NAMALWA (cell line): ENCODE measurements around the gene BRD4.

Experiments used
- DNase-seq: peaks from one replicate; pipeline ENCODE4 v3.0.0-alpha.2; 2015; ENCODE audit warnings: low spot score

BRD4 gene

DNA sequence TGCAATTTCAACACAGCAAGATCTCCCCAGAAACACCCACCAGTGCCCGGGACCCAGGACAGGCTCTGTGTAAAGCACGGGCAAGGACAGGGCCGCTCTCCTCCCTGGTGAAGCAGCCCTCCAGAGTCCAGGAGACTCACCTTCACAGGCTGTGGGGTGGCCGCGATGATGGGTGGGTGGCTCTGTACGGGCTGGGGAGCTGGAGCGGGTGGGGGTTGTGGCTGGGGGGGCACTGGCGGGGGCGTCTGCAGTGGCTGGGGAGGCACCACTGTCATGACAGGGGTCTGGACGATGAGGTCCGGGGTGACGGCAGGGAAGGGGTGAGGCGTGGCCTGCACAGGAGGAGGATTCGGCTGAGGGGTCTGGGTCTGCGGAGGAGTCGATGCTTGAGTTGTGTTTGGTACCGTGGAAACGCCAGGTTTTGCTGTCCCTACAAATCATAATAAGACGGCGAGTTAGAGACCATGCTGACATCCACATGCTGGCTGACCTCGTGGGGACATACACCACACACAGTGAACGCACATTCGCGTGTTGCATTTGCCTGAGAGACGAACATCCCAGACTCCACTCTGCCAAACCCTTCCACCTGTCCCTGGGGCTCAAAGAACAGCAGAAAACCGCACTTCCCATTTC lies 67.0 kb downstream of the BRD4 start:
- no peak for DNase-seq

DNA sequence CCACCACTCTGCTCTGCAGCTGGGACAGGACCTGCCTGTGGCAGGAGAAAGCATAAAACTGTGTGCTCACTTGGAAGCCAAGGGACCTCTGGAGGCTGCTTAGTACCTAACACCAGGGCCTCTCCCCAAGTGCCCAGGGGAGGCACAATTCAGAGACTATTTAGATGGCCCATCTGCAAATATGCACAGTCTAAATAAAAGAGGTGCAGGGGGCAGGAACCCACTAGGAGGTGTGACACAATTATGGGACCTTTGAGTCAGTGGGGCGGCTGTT lies 67.5 kb downstream of the BRD4 start:
- DNase-seq: peak; percentile 28

DNA sequence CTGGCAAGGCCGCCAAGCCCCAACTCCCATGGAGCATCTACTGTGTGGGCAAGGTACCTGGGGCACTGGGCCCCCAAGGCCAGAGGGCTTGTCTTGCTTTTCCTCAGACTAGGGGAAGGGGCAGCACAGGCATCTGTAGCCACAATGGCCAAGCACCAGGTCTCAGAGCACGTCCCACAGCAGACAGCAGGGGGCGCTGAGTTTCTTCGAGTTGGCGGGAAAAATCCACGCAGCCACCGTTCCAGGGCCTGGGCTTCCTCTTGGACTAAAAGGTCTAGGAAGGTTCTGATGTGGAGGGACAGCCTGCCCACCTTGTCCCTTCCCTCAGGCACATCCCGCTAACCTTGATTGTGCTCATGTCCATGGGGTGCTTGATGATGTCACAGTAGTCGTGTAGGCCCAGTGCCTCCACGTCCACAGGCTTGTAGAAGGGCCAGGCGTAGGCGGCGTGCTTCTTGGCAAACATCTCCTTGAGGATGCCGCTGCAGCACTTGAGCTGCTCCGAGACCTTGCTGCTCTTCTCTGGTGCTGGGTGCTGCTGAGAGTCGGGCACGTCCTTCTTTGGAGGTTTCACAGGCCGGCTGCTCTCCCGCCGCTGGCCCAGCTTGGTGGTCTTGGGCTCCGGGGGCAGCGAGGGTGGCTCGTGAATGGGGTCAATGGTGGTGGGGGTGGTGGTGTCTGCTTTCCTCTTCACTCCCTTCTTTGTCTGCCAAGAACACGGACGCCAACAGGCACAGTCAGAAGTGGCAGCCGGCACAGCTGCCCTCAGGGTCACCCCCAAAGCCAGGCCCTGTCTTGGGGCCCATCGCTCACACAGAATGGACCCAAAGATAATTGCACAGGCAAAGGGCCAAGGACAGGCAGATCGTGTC lies 68.0 kb downstream of the BRD4 start:
- DNase-seq: peak; percentile 72

DNA sequence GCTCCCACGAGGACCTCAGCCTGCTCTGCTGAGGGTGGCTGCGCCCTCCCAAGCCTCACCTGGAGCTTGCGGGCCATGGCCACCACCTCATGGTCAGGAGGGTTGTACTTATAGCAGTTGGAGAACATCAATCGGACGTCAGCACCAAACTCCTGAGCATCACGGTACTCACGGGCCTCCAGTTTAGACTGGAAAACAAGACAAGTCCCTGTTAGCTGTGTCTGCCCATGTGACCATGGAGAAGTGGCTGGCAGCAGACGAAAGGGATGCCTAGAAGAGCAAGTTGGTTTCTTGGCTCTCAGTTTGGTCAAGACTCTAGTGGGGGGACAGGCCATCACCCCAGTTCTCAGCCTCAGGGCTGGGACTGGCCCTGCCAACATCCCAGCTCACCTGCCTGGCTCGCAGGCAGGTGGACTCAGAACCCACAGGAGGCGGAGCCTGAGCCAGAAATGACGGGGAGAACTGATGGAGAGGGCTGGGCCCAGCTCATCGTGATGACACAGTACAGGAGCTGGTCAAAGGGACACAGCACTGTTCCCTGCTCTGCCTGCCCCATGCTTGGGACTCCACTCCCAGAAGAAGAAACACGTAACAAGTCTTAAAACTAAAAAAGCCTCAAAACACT lies 68.9 kb downstream of the BRD4 start:
- DNase-seq: no peak

DNA sequence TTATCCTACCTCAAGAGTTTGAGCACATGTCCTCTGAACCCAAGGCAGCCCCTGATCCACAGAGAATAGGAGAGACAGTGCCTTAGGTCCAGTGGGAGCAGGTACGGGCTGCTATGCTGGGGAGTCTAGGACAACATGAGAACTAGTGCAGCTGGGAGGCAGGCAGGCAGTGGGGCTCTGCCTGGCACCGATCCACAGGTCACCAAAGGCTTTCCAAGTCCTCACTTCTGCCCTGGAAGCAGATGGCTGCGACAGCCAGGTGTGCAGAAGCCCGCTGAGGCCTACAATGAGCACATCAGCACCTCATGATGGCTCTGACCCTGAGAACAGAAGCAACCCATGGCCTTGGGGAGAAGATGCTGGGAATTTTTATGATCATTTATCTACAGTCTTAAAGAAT lies 70.3 kb downstream of the BRD4 start:
- no peak for DNase-seq

DNA sequence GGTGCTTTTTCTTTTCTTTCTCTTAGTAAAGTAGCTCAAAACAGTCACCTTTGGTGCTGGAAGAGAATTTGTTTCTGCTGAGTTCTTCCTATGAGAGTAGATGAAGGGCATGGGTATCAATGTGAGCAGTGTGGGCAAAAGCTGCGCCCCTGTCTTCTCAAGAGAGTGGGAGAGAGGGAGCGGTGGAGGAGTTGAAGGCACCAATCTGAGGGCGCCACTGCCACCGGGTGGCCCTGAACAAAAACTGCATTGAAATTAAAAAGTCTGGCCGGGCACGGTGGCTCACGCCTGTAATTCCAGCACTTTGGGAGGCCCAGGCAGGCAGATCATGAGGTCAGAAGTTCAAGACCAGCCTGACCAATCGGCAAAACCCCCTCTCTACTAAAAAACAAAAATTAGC lies 71.4 kb downstream of the BRD4 start:
- peak; percentile 35 for DNase-seq

DNA sequence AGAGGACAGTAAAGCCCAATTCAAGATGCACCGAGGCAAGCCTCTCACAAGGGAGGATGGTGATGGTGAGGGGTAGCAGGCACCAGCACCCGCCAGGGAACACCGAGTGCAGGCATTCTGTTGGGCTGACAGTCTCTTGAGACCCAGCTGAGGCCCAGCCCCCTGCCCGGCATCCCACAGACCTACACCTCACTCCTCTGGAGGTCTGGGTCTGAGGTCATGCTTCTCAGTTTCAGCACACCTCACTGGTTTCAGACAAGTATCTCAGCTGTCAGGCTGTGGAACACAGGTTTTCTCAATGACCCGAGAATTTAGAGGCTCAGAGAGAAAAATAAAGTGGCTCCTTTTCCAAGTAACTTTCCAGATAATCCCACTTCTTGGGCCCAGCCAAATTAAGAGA lies 72.4 kb downstream of the BRD4 start:
- DNase-seq: no peak

DNA sequence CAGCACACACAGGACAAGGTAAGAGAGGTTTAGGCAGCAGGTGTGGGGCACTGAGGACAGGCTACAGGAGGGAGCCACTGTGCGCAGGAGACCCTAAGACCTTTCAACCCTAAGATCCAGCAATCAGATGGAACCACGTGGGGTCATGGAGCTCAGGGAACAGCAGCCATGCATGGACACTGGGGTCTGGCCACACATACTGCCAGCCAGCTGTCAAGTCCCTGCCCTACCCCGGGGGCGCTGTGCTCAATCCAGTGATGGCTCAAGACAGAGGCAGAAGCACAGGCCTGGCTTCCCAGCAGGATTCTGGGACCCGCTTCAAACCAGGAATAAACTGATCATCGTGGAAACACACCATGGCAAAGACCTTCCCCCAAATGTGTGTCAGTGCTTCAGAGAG lies 74.6 kb downstream of the BRD4 start:
- no peak for DNase-seq

DNA sequence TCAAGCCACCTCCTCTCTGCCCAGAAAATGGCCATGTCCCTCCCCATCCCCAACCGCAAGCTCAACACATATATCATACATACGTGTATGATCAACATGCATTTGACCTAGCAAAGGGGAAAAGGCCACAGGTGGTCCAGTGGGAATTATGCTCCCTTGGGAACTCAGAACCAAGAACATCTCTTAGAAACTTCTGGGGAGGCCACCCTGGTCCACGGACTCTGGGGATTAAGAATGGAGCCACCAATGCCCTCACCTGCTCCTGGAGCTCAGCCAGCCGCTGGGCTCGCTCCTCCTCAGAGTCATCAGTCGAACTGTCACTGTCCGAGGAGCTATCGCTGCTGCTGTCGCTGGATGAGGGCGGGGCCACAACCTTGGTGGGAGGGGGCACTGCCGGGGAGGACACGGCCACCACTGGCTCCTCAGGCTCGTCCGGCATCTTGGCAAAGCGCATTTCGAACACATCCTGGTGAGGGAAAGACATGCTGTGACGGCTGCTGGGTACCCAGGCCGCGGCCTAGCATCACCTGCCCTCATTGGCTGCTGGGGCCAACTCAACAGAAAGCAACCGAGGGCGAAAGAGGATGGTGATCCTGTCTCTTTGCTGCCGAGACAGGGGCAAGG lies 75.5 kb downstream of the BRD4 start:
- no peak for DNase-seq

DNA sequence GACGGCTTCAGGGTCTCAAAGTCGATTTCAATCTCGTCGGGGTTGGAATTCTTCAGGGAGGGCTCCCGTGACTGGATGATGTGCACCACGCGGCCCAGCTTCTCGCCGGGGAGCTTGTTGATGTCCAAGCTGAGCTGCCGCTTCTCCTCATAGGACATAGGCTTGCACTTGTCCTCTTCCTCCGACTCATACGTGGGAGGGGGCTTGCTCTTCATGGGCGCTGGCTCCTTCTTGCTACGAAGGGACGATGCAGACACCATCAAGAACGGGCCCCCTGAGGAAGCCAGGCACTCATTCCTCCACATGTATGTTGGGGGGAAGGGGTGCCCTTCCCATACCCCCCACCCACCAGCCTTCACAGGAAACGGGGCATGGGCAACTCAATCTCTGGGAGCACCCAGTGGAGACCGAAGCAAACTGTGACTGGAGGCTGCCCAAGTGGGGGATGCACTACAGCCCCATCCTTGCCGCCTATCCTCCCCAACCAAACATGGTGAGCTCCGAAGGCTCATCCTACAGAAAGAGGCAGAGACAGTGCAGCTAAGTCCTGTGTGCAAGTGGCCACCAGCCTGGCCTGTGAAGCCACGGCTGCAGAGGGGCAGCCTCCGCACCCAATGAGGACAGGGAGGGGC lies 76.9 kb downstream of the BRD4 start:
- no peak for DNase-seq

DNA sequence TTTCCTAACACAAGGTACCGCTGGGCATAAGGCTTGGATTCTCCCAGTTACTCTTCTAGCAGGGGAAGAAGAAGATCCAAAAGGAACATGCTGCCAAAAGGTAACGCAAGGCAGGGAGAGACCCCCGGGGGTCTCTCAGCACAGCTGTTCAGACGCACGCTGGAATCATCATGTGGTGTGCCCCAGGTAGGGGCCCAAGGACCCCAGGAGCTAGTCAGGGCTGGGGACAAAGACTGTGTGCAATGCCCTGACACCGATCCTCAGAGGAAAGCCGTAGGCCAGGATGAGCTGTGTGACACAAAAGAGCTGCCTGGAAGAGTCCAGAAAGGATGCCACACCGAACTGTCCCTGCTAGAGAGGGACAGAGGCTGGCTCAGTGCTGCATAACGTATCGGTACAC lies 77.8 kb downstream of the BRD4 start:
- DNase-seq: no peak

DNA sequence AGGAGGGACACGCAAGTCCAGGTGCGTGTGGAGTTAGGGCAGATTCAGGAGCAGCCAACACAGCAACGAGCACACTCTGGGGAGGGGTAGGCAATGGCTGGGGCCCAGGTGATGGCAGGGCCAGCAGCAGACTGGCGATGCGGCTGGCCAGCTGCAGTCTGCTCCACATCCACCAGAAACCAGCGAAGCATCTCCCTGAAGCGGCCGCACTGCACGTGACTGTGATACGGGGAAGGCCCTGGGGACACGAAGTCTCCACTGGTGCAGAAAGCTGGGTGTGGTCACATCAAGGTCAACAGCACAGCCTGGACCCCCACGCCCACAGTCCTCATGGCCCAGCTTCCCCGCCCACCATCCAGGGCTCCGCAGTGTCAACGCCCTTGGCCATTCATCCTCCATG lies 78.8 kb downstream of the BRD4 start:
- DNase-seq: no peak

DNA sequence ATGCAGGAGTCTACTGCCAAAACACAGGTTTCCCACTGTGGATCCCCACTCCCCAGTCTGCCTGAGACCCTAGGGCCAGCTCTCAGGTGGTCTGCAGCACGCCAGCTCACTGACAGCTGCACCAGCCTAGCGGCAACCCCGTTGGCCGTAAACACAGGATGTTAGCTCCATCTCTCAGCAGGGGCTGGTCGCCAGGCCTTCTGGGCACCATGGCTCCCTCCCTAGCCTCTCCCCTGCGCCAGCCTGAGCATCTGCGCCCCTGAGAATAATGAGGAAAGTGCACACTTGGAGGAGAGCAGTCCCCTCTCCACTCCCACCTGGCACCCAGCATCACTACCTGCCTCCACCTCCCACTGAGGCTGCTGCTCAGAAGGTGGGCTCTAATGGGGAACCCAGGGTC lies 79.3 kb downstream of the BRD4 start:
- no peak for DNase-seq

DNA sequence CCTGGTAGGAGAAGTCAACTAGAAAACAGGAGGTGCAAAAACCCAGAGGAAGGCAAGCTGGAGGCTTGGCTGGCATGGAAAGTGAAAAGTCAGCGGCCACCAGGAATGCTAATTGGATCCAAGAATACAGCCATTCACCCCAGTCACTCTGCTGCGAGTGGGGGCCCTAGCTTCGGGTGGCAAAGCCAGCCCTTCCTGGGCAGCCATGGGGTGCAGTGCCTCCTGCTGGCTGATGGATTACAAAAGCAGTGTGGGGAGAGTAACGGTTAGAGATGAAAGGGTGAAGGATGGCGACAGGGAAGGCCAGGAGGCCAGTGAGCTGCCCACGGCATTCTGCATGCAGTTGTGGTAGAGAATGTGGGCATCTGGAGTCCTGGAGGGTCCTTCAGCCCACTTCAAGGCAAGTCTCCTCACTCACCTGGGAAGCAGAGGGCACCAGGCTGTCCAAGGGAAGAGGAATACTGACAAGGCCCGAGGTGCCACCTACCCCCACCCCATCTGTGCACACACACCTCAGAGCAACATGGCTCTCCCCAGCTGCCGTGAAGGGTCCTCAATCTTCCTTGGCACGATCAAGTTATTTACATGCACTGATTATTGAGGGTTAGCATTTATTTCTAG lies 79.8 kb downstream of the BRD4 start:
- DNase-seq: peak; percentile 48

DNA sequence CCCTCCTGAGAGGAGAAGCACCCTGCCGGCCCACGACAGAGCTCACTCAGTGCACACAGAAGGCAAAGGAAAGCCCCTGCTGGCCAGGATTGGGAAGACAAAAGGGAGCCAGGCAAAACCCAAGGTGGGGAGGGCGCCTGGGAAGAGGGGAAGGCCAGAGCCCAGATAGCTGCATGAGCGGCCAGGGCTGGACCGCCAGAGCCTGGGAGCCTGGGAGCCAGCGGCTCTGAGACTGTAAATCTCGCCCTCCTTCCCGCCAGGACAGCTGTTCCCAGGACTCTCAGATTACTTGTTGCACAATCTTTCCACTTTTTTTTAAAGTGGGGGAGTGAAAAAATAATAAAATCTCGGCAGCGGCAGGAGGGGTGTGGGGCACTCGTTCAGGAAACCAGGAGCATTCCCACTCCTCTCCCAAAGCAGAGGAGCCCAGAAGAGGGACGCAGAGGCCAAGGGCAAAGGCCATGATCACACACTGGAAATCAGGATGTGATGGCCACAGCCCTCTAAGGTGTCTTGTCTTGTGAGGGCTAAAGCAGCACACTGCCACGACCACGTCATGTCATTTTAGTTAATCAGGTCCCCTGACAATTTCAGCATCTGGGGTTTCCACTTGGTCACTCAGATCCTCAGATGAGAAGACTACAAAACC lies 80.5 kb downstream of the BRD4 start:
- DNase-seq: no peak

DNA sequence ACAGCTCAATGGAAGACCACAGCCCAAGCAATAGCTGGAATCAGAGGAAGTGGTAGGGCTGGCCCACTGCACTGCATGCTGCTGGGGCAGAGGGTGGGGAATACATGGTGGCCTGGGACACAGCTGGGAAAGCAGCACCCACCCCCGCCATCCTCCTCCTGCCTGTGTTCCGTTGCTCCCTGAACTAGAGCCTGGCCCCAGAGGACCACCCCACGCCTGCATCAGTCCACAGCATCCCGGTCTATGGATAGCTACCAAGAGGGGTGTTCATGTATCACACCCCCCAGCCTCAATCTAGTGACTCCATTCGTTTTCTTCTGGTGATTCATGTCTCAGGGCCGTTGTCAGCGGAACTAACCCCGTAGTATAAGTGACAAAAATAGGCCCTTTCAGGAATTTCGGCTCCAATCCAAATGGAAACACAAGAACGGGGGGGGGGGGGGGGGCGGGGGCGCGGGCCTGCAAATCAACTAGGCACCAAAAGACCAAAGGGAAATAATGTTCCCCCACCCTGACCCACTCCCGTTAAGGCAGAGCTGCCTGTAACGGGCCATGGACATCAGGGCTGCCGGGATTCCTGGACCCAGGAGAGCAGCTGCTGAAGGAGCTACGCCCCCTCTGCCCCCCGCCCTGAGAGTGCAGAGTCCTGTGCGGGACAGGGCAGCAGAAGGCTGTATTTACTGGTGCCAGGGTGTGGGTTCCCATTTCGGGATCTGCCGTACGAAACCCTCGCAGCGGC lies 81.2 kb downstream of the BRD4 start:
- DNase-seq: no peak

DNA sequence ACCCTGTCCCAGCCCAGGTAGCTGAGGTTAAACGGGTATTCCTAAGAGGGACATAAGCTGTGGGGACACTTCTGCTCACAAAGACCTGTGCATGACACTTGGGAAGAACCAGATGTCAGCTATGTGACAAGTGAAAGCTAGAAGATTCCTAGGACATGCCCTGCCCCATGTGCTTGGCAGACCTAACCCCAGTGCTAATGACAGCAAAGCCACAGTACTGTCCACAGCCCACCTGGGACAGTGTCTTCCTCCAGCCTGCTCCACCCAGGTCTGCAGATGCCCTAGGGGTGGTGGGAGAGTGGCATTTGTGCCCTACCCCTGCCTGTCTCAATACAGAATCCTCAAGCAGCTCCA lies 81.7 kb downstream of the BRD4 start:
- no peak for DNase-seq

DNA sequence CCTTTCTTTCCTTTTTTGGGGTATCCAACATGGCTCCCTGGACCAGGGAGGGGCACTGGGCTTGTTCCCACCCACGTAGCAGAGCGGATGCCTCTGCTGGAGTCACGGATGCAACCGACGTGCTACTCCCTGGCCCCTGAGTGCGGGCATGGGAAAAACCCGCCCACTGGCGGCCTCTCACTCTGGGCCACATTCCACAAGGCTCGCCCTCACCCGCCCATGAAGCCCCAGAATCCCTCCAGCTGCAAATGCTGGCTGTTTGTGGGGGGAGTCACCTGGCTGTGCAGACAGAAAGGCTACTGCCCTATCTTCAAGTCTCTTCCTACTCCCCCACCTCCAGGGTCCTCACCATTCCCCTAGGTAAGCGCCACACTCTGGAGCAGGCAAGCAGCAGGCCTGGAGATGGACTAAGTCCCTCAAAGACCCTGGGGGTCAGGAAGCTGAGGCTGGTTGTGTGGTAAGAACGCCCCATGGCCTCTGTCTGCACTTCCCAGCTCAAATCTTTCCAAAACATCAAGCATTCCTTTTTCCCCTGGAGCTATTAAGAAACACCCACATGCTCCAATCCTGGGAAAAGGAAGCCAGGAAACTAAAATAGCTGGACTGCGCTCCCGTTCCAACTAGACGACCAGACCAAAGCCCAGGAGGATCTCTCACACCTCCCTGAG lies 82.2 kb downstream of the BRD4 start:
- DNase-seq: no peak

DNA sequence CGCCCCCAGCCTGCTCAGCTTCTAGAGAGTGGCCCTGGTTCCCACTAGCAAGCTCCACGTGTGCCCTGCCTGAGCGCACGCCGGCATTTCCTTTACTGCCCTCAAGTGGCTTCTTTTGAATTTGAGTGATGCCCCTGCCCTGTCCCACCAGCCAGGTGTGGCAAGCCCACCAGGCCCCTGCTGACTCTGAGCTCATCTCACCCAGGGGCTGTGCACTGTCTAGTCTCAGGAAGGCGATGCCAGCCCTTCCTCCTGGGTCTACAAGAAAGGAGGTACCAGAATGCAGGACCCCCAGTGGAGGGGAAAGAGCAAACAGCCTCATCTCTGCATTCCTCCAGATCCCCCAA lies 82.8 kb downstream of the BRD4 start:
- no peak for DNase-seq

DNA sequence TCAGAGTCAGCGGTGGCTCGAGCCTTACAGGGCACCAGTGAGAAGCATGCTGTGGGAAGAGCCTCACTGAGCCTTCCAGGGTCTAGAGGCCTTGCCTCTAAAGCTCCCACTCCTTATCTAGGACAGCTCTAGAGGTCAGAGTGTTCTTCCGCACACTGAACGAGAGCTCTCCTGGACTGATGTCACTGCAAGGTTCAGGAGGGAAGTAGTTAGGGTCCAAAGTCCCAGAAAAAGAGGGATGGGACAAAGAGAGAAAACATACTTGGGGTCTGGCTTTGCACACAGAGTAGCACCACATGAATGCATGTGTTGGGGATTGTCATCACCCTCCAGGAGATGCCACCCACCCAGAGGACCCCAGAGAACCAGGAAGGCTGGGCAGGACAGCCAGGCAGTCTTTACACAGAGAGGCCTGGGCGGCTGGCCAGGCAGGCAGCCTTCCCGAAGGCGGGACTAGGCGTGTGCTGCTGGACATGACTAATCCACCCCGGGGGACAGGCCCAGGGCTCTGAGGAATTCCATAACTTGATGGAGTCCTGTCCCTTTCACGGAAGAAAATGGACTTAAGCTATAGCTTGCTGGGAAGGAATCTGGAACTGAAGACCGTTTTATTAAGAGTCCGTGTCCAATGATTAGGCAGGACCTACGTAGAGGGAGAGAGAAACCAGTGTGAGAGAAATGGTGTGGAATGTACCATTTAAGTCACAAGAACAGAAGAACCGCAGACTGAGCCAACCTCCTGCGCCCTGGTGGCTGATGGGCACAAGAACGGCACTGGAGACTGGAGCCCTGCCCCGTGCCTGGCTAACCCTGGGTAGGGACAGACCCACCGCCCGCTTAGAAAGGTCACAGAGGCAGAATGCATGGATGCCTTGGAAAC lies 83.5 kb downstream of the BRD4 start:
- DNase-seq: no peak
